Activated T-cell treated with anti-CD3 and anti-CD28 coated beads for 48 hours (primary cell): ENCODE results near the gene TICAM1.
"Not testable (repeated sequence)": the region's sequence is repeated elsewhere in the genome, so short reads cannot be mapped to it uniquely, and the experiment has no call there.

ENCODE experiments used
- DNase-seq: peaks from one replicate; pipeline ENCODE4 v3.0.0-alpha.2; 2020; ENCODE audit warnings: low read depth

Gene TICAM1

GRCh38 chr19:4844348-4845179 is 13.1 kb upstream of the TICAM1 start:
- no peak for DNase-seq

- no peak for DNase-seq
Observed at GRCh38 chr19:4843647-4843965, 12.1 kb upstream of the TICAM1 start.

GRCh38 chr19:4839192-4839591 is 7.7 kb upstream of the TICAM1 start:
- no peak for DNase-seq

- DNase-seq = no peak
Observed at GRCh38 chr19:4832776-4833175, 1.3 kb upstream of the TICAM1 start.

GRCh38 chr19:4831979-4832340 is 448 bp upstream of the TICAM1 start:
- not testable (repeated sequence) for DNase-seq

- no peak for DNase-seq
Observed at GRCh38 chr19:4830768-4831265, 695 bp downstream of the TICAM1 start.

GRCh38 chr19:4830332-4830731 is 1.2 kb downstream of the TICAM1 start:
- no peak for DNase-seq

GRCh38 chr19:4829001-4829712 is 2.4 kb downstream of the TICAM1 start:
- no peak for DNase-seq

- no peak for DNase-seq
Observed at GRCh38 chr19:4823577-4823976, 7.9 kb downstream of the TICAM1 start.

GRCh38 chr19:4822354-4822753 is 9.2 kb downstream of the TICAM1 start:
- not testable (repeated sequence) for DNase-seq

- DNase-seq = no peak
Observed at GRCh38 chr19:4821265-4821664, 10.2 kb downstream of the TICAM1 start.

GRCh38 chr19:4817467-4818277 is 13.8 kb downstream of the TICAM1 start:
- DNase-seq = no peak

GRCh38 chr19:4816950-4817278 is 14.6 kb downstream of the TICAM1 start:
- DNase-seq = no peak

- DNase-seq = no peak
Observed at GRCh38 chr19:4816202-4816949, 15.1 kb downstream of the TICAM1 start.

GRCh38 chr19:4815426-4816201 is 15.9 kb downstream of the TICAM1 start:
- DNase-seq = peak; percentile 64

- DNase-seq = no peak
Observed at GRCh38 chr19:4814625-4815425, 16.7 kb downstream of the TICAM1 start.

GRCh38 chr19:4811328-4812131 is 20.0 kb downstream of the TICAM1 start:
- DNase-seq = peak; percentile 86

GRCh38 chr19:4807188-4807587 is 24.3 kb downstream of the TICAM1 start:
- no peak for DNase-seq

GRCh38 chr19:4806384-4806783 is 25.1 kb downstream of the TICAM1 start:
- no peak for DNase-seq

GRCh38 chr19:4805140-4805539 is 26.4 kb downstream of the TICAM1 start:
- not testable (repeated sequence) for DNase-seq
